Hepatocyte (in vitro differentiated cells): Measurements from ENCODE around the gene SIM2. TPM values are rescaled to one million over a fixed set of nuclear protein-coding genes. Genes with fewer than 3 reads are reported as not detected.

Source experiments
- DNase-seq: peaks from one replicate; pipeline ENCODE4 v3.0.0-alpha.2; 2016; ENCODE audit warnings: low spot score
- H2AFZ ChIP-seq: fragments of 200-600 bp; sonication (generic); 2 replicates; pipeline ENCODE4 v1.6.0; 2016; ENCODE audit warnings: antibody characterized with exemption, mild to moderate bottlenecking
- H3K27ac ChIP-seq: fragments of 200-600 bp; sonication (generic); 2 replicates; pipeline ENCODE4 v1.5.1; 2016; ENCODE audit warnings: mild to moderate bottlenecking
- H3K27me3 ChIP-seq: fragments of 200-600 bp; sonication (generic); 2 replicates; pipeline ENCODE4 v1.6.1; 2016
- H3K36me3 ChIP-seq: fragments of 200-600 bp; sonication (generic); replicated peaks from 2 replicates; pipeline ENCODE4 v1.5.1; 2016; ENCODE audit warnings: low read depth; ENCODE audit not compliant: insufficient read depth
- H3K4me1 ChIP-seq: fragments of 200-600 bp; sonication (generic); 2 replicates; pipeline ENCODE4 v1.5.1; 2016; ENCODE audit warnings: mild to moderate bottlenecking, moderate library complexity; ENCODE audit not compliant: insufficient read depth
- H3K4me2 ChIP-seq: fragments of 200-600 bp; sonication (generic); 2 replicates; pipeline ENCODE4 v1.6.0; 2016
- H3K4me3 ChIP-seq: fragments of 200-600 bp; sonication (generic); 2 replicates; pipeline ENCODE4 v1.5.1; 2016; ENCODE audit warnings: mild to moderate bottlenecking
- H3K79me2 ChIP-seq: fragments of 200-600 bp; sonication (generic); 2 replicates; pipeline ENCODE4 v1.6.0; 2017; ENCODE audit warnings: mild to moderate bottlenecking
- H3K9me2 ChIP-seq: fragments of 200-600 bp; sonication (generic); replicated peaks from 2 replicates; pipeline ENCODE4 v1.6.0; 2017; ENCODE audit warnings: mild to moderate bottlenecking; ENCODE audit not compliant: insufficient read depth
- H3K9me3 ChIP-seq: fragments of 200-600 bp; sonication (generic); 2 replicates; pipeline ENCODE4 v1.5.1; 2016; ENCODE audit warnings: low read depth, mild to moderate bottlenecking
- H4K20me1 ChIP-seq: fragments of 200-600 bp; sonication (generic); 2 replicates; pipeline ENCODE4 v1.6.0; 2016; ENCODE audit warnings: mild to moderate bottlenecking; ENCODE audit not compliant: insufficient read depth, poor library complexity, severe bottlenecking
- EZH2 ChIP-seq: fragments of 200-600 bp; sonication (generic); IDR thresholded peaks from 2 replicates; pipeline ENCODE4 v1.6.1; 2016; ENCODE audit warnings: antibody characterized with exemption, mild to moderate bottlenecking, borderline replicate concordance
- EZH2phosphoT487 ChIP-seq: fragments of 200-600 bp; sonication (generic); IDR thresholded peaks from one replicate; pipeline ENCODE4 v1.6.1; 2018; ENCODE audit warnings: antibody characterized with exemption, mild to moderate bottlenecking, low read depth, moderate library complexity; ENCODE audit not compliant: unreplicated experiment, severe bottlenecking
- WGBS: methylation state at CpG from one replicate; pipeline ENCODE4 v1.1.6; 2016; ENCODE audit warnings: low lambda C conversion rate; ENCODE audit errors: missing lambda C conversion rate; 5-methylcytosine and 5-hydroxymethylcytosine counted together
- polyA plus RNA-seq: library from polyadenylated mRNA; unstranded; fragments of >200 nt; fragmentation: Nextera tagmentation; extraction: Ambion mirVana; gene quantifications from 2 replicates; pipeline ENCODE4 v1.2.1, GENCODE V29; 2016
- total RNA-seq: library from RNA; depleted of rRNA; stranded (reverse); fragments of >200 nt; gene quantifications from 2 replicates; pipeline ENCODE4 v1.2.3, GENCODE V29; 2014
- TF ChIP-seq, protein P1 (sequence below): fragments of 200-600 bp; sonication (generic); IDR thresholded peaks from 2 replicates; pipeline ENCODE4 v1.5.1; 2016; ENCODE audit warnings: antibody characterized with exemption, mild to moderate bottlenecking; ENCODE audit not compliant: poor library complexity

SIM2 gene
- total and polyA plus RNA-seq, 2 experiments from 2014 or later = 0.20 to 0.35 TPM

DNA sequence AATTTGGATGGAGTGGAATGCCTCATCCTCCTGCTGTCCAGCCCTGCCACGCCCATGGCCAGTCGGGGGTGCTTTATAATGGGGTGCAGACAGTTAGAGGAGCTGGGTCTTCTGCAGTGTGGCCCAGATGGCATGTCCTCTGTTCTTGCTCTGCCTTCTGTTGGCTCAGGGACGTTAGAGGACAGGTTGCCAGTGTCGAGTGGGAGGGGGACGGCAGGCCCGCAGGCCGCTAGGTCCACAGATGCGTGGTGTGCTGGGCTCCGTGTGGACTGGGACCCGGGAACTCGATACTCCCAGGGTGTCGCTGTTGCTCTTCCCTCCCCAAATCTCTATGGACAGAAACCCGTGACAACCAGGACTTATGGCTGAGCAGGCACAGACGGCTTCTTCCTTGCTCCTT is 33.3 kb downstream of the SIM2 start:
- Histone ChIP-seq H3K4me3 (no peak overlapping the region), H3K36me3 (no peaks in the 10 kb centered on the region), H3K9me2 (no peaks in the 10 kb centered on the region), H3K4me1 (no peaks in the 10 kb centered on the region), H3K9me3 (no peaks in the 10 kb centered on the region), H3K4me2 (no peak overlapping the region), H4K20me1 (no peaks in the 10 kb centered on the region), H3K27ac (no peak overlapping the region), H3K79me2 (no peaks in the 10 kb centered on the region), H2AFZ (no peak overlapping the region), H3K27me3 (no peaks in the 10 kb centered on the region)
- TF ChIP-seq EZH2phosphoT487 (no peak), EZH2 (no peak)
- TF ChIP-seq, protein P1, sequence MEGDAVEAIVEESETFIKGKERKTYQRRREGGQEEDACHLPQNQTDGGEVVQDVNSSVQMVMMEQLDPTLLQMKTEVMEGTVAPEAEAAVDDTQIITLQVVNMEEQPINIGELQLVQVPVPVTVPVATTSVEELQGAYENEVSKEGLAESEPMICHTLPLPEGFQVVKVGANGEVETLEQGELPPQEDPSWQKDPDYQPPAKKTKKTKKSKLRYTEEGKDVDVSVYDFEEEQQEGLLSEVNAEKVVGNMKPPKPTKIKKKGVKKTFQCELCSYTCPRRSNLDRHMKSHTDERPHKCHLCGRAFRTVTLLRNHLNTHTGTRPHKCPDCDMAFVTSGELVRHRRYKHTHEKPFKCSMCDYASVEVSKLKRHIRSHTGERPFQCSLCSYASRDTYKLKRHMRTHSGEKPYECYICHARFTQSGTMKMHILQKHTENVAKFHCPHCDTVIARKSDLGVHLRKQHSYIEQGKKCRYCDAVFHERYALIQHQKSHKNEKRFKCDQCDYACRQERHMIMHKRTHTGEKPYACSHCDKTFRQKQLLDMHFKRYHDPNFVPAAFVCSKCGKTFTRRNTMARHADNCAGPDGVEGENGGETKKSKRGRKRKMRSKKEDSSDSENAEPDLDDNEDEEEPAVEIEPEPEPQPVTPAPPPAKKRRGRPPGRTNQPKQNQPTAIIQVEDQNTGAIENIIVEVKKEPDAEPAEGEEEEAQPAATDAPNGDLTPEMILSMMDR = no peak
- 87% methylated on average over 14 of the region's 14 CpGs for WGBS
- DNase-seq = no peak

DNA sequence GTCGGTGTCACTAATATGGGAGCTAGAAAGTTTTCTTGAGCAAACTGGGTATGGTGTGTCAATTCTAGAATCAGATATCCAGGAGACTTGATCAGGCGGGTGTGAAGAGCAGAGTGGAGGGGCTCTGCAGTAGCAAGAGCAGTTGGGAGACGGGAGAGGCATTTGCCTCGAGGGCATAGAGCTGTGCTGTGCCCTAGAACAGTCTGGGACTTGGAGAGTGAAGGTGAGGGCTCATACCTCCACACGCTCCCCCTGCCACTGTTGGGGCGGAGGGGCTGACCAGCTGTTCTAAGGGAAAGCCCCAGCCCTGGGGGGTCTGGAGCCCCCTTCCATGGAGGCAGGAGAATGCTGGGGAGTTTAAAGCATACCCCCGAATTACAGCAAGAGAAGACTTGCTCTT is 33.8 kb downstream of the SIM2 start:
- Histone ChIP-seq H3K4me2 (no peak overlapping the region), H3K79me2 (no peaks in the 10 kb centered on the region), H3K4me3 (no peak overlapping the region), H3K9me3 (no peaks in the 10 kb centered on the region), H2AFZ (no peak overlapping the region), H3K9me2 (no peaks in the 10 kb centered on the region), H3K36me3 (no peaks in the 10 kb centered on the region), H4K20me1 (no peaks in the 10 kb centered on the region), H3K27me3 (no peaks in the 10 kb centered on the region), H3K4me1 (no peaks in the 10 kb centered on the region), H3K27ac (no peak overlapping the region)
- TF ChIP-seq EZH2phosphoT487 (no peak), EZH2 (no peak)
- TF ChIP-seq, protein P1 = no peak
- no peak for DNase-seq
- WGBS = 84% methylated on average over 7 of the region's 7 CpGs

DNA sequence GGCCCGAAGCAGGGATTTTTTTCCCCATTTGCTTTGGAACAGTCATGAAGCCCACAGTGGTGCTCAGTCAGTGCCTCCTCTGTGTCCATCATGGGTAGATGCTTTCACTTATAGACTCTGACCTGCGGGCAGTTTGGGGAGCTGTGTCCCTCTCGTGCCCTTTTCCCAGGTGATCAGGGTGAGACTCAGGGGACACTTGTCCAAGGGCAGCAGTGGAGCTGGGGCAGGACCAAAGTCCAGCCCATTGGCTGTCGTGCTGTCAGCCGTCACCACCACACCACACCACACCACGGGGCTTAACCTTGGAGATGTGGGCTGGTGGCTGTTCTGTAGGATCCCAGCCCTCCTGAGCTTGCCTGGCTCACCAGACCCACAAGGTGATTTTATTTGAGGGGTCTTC is 34.9 kb downstream of the SIM2 start:
- Histone ChIP-seq H3K4me2 (no peak overlapping the region), H3K4me3 (no peak overlapping the region), H3K27me3 (no peaks in the 10 kb centered on the region), H3K36me3 (no peaks in the 10 kb centered on the region), H3K9me2 (no peaks in the 10 kb centered on the region), H3K27ac (no peak overlapping the region), H3K9me3 (no peaks in the 10 kb centered on the region), H4K20me1 (no peaks in the 10 kb centered on the region), H3K4me1 (no peaks in the 10 kb centered on the region), H3K79me2 (no peaks in the 10 kb centered on the region), H2AFZ (no peak overlapping the region)
- 82% methylated on average over 6 of the region's 6 CpGs for WGBS
- no peak for DNase-seq
- TF ChIP-seq EZH2 = no peak
- TF ChIP-seq EZH2phosphoT487 = no peak
- TF ChIP-seq, protein P1 = no peak
